Heart left ventricle (tissue), 16 donors: Measurements from ENCODE around the gene PLD4. TPM values are rescaled to one million over a fixed set of nuclear protein-coding genes. Genes with fewer than 3 reads are reported as not detected.
"Not testable (repeated sequence)": the region's sequence is repeated elsewhere in the genome, so short reads cannot be mapped to it uniquely, and the experiment has no call there.

Source experiments
- ATAC-seq, 4 donors: fragments of 200-7000 bp; cut with Tn5 transposase; one replicate each; pipeline ENCODE4 v1.9.1; 2020 to 2022; ENCODE audit warnings: moderate library complexity in 4 of 4, mild to moderate bottlenecking in 3 of 4, moderate number of reproducible peaks in 1 of 4
- DNase-seq, 5 donors: peaks; one replicate each; pipeline ENCODE4 v3.0.0-alpha.2; 2020
- H3K27ac ChIP-seq, 12 donors: fragments of 200-600 bp; sonication (generic) in 4 of 12; one replicate each; pipeline versions ENCODE4 v1.5.0 to v1.8.0; 2016 to 2022; ENCODE audit warnings: mild to moderate bottlenecking in 2 of 12
- H3K27me3 ChIP-seq, 9 donors: fragments of 200-600 bp; sonication (generic) in 2 of 9; one replicate each; pipeline versions ENCODE4 v1.5.1 to v1.8.0; 2016 to 2022; ENCODE audit warnings: mild to moderate bottlenecking in 3 of 9
- H3K36me3 ChIP-seq, 9 donors: fragments of 200-600 bp; sonication (generic) in 2 of 9; one replicate each; pipeline versions ENCODE4 v1.5.0 to v1.8.0; 2018 to 2022; ENCODE audit warnings: mild to moderate bottlenecking in 2 of 9
- H3K4me1 ChIP-seq, 12 donors: fragments of 200-600 bp; sonication (generic) in 4 of 12; one replicate each; pipeline versions ENCODE4 v1.5.0 to v1.8.0; 2016 to 2022; ENCODE audit warnings: mild to moderate bottlenecking in 3 of 12
- H3K4me3 ChIP-seq, 12 donors: fragments of 200-600 bp; sonication (generic) in 4 of 12; one replicate each; pipeline versions ENCODE4 v1.5.0 to v1.8.0; 2017 to 2022; ENCODE audit warnings: mild to moderate bottlenecking in 9 of 12, moderate library complexity in 4 of 12
- H3K9me3 ChIP-seq, 12 donors: fragments of 200-600 bp; sonication (generic) in 4 of 12; one replicate each; pipeline versions ENCODE4 v1.5.0 to v1.8.0; 2016 to 2022; ENCODE audit warnings: mild to moderate bottlenecking in 1 of 12
- CTCF ChIP-seq, 12 donors: fragments of 200-600 bp; sonication (generic) in 4 of 12; IDR thresholded peaks; one replicate each; pipeline versions ENCODE4 v1.5.0 to v1.8.0; 2018 to 2022; ENCODE audit warnings: antibody characterized with exemption in 12 of 12, mild to moderate bottlenecking in 5 of 12
- POLR2A ChIP-seq, 2 donors: fragments of 450-650 bp; IDR thresholded peaks; one replicate each; pipeline ENCODE4 v1.6.1; 2017; ENCODE audit warnings: antibody characterized with exemption in 2 of 2, mild to moderate bottlenecking in 2 of 2, moderate library complexity in 2 of 2
- WGBS, 4 donors: extraction: QIAGEN DNeasy Blood & Tissue Kit in 2 of 4; methylation state at CpG; one replicate each; pipeline versions ENCODE4 v1.1.5 to v1.1.7; 2013 to 2018; 5-methylcytosine and 5-hydroxymethylcytosine counted together
- intact Hi-C, 10 donors: fragments of 100-400 bp; cut with DNase I; formaldehyde crosslinking; loops; one replicate each; pipeline versions ENCODE4 v1.11.1 to v1.14.2; 2022
- polyA plus RNA-seq, 2 donors: library from polyadenylated mRNA; stranded (reverse); fragments of 200-250 nt; gene quantifications; one replicate each; pipeline ENCODE4 v1.2.3, GENCODE V29; 2013
- total RNA-seq, 9 donors: library from RNA; depleted of rRNA in 2 of 9; stranded (reverse); fragments of >200 nt in 2 of 9; fragmentation: NEBNext Ultra II Directional in 3 of 9; extraction: Animal tissue kit (Norgen Biotek cat#: 25700) in 3 of 9; gene quantifications; one replicate each; pipeline versions ENCODE4 v1.1.0 to v1.2.4, GENCODE V29; 2016 to 2023
- donor health status: ischemic (EF 13 %, LVEDD 7.1; RV severe dilation, severe dysfunction).
- donor health status: healthy with polysubstance abuse.
- donor health status: DM: no; HTN: yes; CAD: no.
- donor health status: DM: no; HTN: no; CAD: no.
- donor health status: ischemic (EF 25% LVEDD 6.9; RV normal size, moderate dysfunction).
- donor health status: ischemic (EF 25% LVEDD 5.7; RV mildly dilated, moderate dysfunction).
- donor health status: healthy.
- donor health status: DM: yes; HTN: yes; CAD: no.
- donor health status: ischemic (EF 35%, LVEDD 5.7; RV mildly dilated, moderate dysfunction).
- donor health status: nonischemic (EF 11% LVEDD 7.7; RV severe dilation, severe dysfunction).
- donor health status: DM: yes; HTN: yes; CAD: no.
- donor health status: PGD.
- donor health status: ischemic (EF 29% LVEDD 5.4; RV normal size, mild dysfunction).
- donor health status: nonischemic (EF 23%, LVEDD 6.1; RV moderate dilation, normal function).

The PLD4 gene
- total and polyA plus RNA-seq, 11 donors: 0.12 to 1.5 (median 0.33) TPM; not detected in 5

GRCh38 chr14:104940526-104941150 is 16.0 kb downstream of the PLD4 start:
- Histone ChIP-seq H3K4me1 (peaks cover 0 to 3% (median 0%) of the 10 kb centered on the region in 12 donors), H3K27ac (no peak overlapping the region), H3K4me3 (no peak overlapping the region), H3K27me3 (peaks cover 0 to 7% (median 0%) of the 10 kb centered on the region in 9 donors), H3K36me3 (no peaks in the 10 kb centered on the region), H3K9me3 (no peaks in the 10 kb centered on the region)
- intact Hi-C loops: no loop called here
- WGBS, 4 donors: 77 to 84% (median 80%) methylated on average over 3 of the region's 3 CpGs
- DNase-seq: no peak
- no peak for ATAC-seq
- TF ChIP-seq POLR2A (IDR thresholded peaks at IDR 0.05) (no peak), CTCF (IDR thresholded peaks at IDR 0.05) (no peak)

GRCh38 chr14:104941508-104942365 is 17.1 kb downstream of the PLD4 start:
- H3K27ac ChIP-seq: no peak overlapping the region
- H3K27me3 ChIP-seq: peaks cover 0 to 6% (median 0%) of the 10 kb centered on the region in 9 donors
- ATAC-seq: no peak
- peak in 1 of 5 donors; percentile 42 for DNase-seq
- WGBS, 4 donors: 91 to 95% (median 93%) methylated on average over 23 to 26 of the region's 26 CpGs
- intact Hi-C loops: no loop called here
- H3K4me1 ChIP-seq: peaks cover 0 to 3% (median 0%) of the 10 kb centered on the region in 12 donors
- H3K36me3 ChIP-seq: no peaks in the 10 kb centered on the region
- no peak overlapping the region for H3K4me3 ChIP-seq
- no peak for TF ChIP-seq CTCF (IDR thresholded peaks at IDR 0.05)
- H3K9me3 ChIP-seq: no peaks in the 10 kb centered on the region

- intact Hi-C loops: no loop called here
- 91 to 96% (median 92%) methylated on average over 16 of the region's 16 CpGs for WGBS, 4 donors
- no peaks in the 10 kb centered on the region for H3K36me3 ChIP-seq
- no peak for ATAC-seq
- peaks cover 0 to 3% (median 0%) of the 10 kb centered on the region in 12 donors for H3K4me1 ChIP-seq
- DNase-seq: peak in 2 of 5 donors; percentile 4 to 21
- no peak overlapping the region for H3K4me3 ChIP-seq
- no peaks in the 10 kb centered on the region for H3K9me3 ChIP-seq
- no peak overlapping the region for H3K27ac ChIP-seq
- TF ChIP-seq CTCF (IDR thresholded peaks at IDR 0.05): no peak
- no peak for TF ChIP-seq POLR2A (IDR thresholded peaks at IDR 0.05)
- peaks cover 0 to 4% (median 0%) of the 10 kb centered on the region in 9 donors for H3K27me3 ChIP-seq
Observed at GRCh38 chr14:104942586-104942985, 17.9 kb downstream of the PLD4 start.

GRCh38 chr14:104943216-104944015 is 18.7 kb downstream of the PLD4 start:
- H3K36me3 ChIP-seq, intact Hi-C loops, H3K9me3 ChIP-seq, H3K4me1 ChIP-seq, H3K27me3 ChIP-seq, H3K4me3 ChIP-seq, H3K27ac ChIP-seq, ATAC-seq: not testable (repeated sequence)
- WGBS, 4 donors: 85 to 93% (median 89%) methylated on average over 21 to 29 of the region's 29 CpGs
- DNase-seq: peak in 3 of 5 donors; percentile 3 to 45 (median 16)

- intact Hi-C loops, H3K4me3 ChIP-seq, H3K27me3 ChIP-seq, DNase-seq, H3K9me3 ChIP-seq, H3K36me3 ChIP-seq, ATAC-seq, H3K27ac ChIP-seq, H3K4me1 ChIP-seq: not testable (repeated sequence)
- 80 to 92% (median 88%) methylated on average over 5 to 6 of the region's 6 CpGs for WGBS, 4 donors
Observed at GRCh38 chr14:104944016-104944308, 19.3 kb downstream of the PLD4 start.

GRCh38 chr14:104944436-104945205 is 19.9 kb downstream of the PLD4 start:
- H3K4me3 ChIP-seq, H3K9me3 ChIP-seq, H3K27me3 ChIP-seq, H3K27ac ChIP-seq, intact Hi-C loops, H3K36me3 ChIP-seq, H3K4me1 ChIP-seq, ATAC-seq: not testable (repeated sequence)
- DNase-seq: peak in 4 of 5 donors; percentile 3 to 43 (median 12)
- 90 to 95% (median 93%) methylated on average over 18 to 29 of the region's 29 CpGs for WGBS, 4 donors

GRCh38 chr14:104945266-104945665 is 20.6 kb downstream of the PLD4 start:
- H3K4me1 ChIP-seq, H3K27ac ChIP-seq, H3K36me3 ChIP-seq, H3K27me3 ChIP-seq, H3K4me3 ChIP-seq, intact Hi-C loops, H3K9me3 ChIP-seq, ATAC-seq: not testable (repeated sequence)
- peak in 3 of 5 donors; percentile 13 to 47 (median 18) for DNase-seq
- WGBS, 4 donors: 85 to 95% (median 89%) methylated on average over 17 to 20 of the region's 20 CpGs
